Endometrial microvascular endothelial cells (primary cell): ENCODE data around the gene LARGE1. TPM values are rescaled to one million over a fixed set of nuclear protein-coding genes. Genes with fewer than 3 reads are reported as not detected.

Experiments
- in situ Hi-C: cut with HindIII; loops from 2 replicates; pipeline ENCODE4 v1.10.0; 2017; ENCODE audit warnings: low sequenced_read_pairs, low pct_unique_long_range_greater_than_20kb; ENCODE audit errors: inconsistent ontology term
- total RNA-seq: library from RNA; depleted of rRNA; stranded (reverse); fragments of >200 nt; gene quantifications from one replicate; pipeline ENCODE4 v1.2.3, GENCODE V29; 2015; ENCODE audit errors: inconsistent ontology term

The LARGE1 gene
- total RNA-seq, 1 donor from 2014 or later: 1.8 TPM

DNA sequence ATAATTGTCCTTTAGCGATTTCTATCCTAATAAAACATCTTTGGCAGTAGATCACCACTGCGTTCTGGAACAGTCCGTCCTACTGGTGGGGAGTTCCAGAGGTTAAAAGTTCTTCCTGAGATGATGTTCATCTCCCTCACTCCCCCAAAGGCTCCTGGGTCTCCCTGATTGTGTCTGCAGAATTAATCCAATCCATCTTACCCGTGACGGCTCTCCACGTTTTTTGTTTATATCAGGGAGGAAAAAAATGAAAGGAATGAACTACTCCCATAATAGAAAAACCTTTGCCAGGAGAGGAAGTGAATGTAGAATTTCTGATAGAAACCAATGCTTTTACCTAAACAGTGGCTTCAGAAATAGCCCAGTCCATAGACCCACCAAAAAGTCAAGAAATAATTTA, 81.6 kb downstream of the LARGE1 start:
- in situ Hi-C loops: no loop called here

DNA sequence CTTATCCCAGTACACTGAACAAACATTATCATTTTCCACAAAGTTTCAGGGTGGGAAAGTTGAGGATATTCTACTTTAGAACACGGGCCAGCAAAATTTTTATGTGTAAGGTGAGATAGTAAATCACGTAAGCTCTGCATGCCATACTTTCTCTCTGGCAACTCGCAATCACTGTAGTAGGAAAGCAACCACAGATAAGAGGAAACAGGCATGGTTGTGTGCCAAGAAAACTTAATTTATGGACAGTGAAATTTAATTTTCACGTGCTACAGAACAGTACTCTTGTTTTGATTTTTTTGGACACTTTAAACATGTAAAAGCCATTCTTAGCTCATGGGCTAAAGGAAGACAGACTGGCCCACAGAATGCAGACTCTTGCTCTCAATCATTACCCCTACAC, 82.5 kb downstream of the LARGE1 start:
- in situ Hi-C loops: no loop called here

DNA sequence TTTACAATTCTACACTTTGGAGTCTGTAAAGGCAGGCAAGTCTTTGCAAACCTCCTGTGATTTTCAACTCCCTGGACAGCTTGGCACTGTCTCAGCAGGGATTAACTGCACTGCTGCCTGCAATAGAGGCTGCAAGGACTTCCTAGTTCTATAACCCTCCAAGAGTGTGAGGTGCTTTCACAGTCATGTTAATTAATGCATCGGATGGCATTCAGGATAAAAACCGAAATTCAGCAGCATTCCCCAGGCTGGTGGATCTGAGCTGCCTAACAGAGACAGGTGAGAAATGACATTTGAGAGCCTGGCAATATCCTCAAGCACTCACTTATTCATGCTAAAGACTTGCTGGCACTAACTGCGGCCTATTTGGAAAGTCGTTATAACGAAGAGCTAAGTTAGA, 85.0 kb downstream of the LARGE1 start:
- in situ Hi-C loops: no loop called here

DNA sequence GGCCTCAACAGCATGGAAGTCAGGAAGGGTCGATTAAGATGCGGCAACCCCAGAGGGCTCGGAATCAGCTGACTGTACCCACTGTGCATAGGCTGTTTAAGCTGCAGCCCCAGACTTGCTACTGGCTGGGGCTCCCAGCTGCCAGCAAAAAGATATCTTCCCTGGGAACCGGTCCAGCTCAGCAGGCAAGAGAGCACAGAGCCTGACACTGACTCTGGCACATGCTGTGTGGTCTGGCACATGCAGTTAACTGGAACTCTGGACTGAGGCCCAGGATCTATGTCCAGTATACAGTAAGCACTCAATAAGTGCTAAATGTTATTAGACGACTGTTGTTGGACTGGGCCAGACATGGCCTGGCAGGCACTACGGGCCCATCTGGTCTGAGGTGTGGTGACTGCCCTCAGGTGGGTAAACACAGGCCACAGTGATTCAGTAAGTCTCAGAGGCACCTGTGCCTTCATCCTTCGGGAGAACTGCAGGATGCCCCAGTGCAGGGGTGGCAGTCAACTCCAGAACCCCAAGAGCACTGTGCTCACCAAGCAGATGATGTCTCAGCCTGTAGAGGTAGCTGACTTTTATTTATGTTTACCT, 87.6 kb downstream of the LARGE1 start:
- in situ Hi-C loops: no loop called here

DNA sequence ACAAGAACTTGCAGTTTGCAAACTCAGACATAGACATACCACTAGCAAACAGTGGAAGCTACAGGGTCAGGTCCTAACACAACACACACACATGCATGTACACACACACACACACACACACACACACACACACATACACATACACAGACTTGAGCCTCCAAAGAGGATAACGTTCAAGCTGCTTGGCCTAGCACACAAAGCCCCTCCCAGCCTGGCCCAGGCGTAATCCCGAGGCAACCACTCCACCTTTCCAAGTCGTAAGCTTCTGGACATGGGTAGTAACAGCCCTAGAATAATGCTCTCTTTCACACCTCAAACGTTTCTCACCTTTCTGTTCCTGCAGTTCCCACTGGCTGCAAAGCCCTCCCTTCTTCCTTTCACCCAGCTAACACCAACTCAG, 88.6 kb downstream of the LARGE1 start:
- in situ Hi-C loops: no loop called here

DNA sequence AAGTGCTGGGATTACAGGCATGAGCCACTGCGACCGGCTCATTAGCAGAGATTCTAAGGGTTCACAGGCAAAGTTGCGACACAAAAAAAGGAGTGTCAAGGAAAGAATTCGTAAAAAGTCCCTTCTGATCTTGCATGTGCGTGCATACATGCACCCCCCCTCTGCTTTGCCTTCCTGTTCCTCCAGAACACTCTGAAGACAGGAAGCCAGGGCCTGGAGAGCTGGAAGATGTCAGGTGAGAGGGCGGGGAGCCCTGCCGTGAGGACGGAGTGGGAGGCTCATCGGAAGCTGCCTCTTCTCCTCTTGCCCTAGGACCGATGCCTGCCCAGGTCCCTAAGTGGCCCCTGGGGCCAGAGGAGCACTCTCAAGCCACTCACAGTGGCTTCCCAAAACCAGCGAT, 89.1 kb downstream of the LARGE1 start:
- in situ Hi-C loops: no loop called here

DNA sequence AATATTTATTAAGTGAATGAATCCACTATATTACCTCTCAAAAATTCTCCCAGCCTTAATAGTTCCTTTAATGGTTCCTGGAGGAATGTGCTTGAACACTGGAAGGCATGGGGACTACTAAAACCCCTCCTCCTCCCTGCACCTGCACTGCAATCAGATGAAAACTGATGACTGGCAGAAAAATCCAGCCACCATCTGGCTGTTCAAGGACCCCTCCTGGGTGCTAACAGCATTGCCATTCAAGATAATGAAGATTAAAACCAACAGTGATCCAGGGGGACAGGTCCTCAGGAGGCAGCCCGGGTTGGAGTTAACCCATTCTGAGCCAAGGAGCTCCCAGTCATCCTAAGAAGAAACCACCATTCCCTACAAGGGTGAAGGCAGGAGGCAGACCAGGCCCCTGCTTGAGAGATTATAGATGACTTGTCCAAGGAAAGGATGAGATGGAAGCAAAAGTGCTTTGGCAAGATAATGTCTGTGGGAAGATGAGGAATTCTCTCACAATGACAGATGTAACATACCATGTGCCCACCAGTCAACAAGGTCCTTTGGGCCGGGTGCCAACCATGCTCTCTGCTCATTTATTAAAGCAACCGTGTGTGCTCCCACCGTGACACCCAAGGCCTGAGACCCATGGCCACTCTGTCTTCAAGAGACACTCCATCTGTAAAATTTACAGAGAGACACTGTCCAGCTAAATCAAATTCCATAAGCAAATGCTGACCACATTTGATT, 90.6 kb downstream of the LARGE1 start:
- in situ Hi-C loops: no loop called here

DNA sequence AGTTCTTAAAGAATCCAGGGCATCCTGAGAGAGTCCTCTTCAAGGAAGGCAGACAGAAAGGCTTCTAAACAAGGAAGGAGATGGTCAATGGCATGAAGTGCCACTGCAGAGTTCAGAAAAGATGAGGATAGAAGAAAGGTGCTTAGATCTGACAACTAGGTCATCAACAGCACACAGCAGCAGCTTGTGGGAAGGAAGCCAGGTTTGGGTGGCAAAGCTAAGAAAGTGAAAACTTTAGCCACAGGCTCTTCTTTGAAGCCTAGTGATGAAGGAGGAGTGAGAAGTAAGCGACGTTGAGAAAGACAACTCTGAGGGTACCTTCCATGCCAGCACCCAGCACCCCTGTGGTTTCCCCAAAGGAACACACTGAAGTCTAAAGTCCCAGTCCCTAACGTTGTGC, 92.0 kb downstream of the LARGE1 start:
- in situ Hi-C loops: no loop called here

DNA sequence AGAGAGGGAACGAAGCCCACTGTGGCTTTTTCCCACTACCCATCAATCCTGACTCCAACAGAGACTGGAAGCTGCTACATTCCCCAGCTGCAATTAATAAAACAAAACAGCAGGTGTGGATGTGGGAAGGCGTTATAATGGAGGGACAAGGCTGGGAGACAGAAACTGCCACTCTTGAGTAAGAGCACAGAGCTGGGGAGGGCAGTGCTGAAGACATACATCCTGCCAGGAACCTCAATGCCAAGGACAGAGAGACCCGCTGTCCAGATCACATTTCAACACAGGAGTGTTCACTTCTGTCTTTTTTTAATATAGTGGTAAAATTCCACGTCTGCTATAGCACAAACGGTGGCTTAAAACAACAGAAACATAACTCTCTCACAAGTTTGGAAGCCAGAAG, 94.5 kb downstream of the LARGE1 start:
- in situ Hi-C loops: no loop called here

DNA sequence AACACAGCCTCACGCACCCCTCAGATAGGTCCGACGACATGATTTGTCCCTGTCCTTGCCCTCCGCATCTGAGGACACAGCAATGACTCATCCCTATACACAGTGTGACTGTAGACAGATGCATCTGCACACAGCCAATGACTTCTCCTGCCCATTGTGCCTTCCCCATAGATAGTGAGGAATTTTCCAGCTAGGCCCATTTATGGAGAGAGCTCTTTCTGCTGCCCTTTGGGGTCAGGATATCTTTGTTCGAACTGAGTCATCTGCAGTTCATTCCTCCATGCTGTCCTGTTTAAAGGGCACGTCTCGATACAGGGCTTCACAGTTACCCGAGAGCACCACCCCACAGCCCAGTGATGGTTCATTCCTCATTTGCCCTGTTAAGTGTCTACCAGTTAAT, 96.7 kb downstream of the LARGE1 start:
- in situ Hi-C loops: no loop called here

DNA sequence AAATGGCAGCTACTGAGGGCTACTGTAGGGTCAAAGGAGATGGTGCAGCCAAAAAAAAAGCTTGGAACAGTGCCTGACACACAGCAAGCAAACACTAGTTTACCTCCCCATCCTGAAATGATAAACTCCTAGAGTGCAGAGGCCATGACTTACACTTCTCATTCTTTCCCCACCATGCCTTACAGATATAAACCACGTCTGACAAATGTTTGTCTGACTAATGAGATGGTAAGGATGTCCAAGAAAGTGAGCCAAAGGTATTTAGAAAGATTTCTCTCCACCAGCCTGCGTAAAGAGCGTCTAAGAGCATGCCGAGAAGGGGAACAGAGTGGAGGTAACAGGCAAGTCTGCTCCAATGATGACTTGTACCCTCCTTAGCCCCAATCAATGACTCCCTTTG, 99.0 kb downstream of the LARGE1 start:
- in situ Hi-C loops: no loop called here

DNA sequence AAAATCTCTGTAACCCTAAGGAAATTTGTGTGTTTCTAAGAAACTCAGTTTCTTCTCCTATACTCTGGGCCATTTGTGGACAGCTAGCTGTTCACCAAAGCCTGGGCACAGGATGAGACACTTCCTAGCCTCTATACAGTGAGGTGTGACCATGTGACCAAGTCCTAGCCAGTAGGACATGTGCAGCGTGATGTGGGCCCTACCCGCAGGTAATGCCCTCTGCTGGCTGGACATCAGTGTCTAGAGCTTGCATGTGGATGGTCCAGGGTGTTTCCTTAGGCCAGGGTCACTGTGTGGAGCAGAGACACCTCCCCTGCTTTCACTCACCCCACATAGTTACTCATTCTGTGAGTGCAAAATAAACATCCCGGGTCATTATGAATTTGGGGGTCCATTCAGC, 100.5 kb downstream of the LARGE1 start:
- in situ Hi-C loops: no loop called here

DNA sequence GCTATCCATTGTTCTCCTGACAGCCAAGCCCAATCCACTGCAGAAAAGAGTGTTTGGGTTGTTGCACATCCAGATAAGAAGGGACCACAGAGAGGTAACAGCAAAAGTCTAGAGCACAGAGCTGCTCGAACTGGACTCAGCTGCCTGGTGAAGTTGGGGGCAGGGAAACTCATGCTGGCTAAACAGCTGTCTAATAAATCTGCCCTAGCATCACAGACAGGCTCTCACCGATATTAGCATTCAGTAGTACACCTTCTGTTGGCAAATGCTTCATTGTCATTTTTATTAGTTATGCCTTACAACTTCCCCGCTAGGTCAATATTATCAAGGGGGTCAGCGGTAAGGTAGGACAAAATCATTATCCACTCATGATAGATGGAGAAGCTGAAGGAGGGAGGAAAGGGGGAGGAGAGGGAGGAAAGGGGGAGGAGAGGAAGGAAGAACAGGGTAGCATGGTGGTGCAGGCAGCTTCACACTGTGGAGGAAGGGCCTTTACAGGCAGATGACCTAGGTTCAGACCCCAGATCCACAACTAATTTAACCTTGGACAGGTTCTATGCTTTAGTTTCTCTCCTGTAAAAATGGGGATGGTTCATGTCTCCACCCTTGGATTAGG, 102.7 kb downstream of the LARGE1 start:
- in situ Hi-C loops: no loop called here

DNA sequence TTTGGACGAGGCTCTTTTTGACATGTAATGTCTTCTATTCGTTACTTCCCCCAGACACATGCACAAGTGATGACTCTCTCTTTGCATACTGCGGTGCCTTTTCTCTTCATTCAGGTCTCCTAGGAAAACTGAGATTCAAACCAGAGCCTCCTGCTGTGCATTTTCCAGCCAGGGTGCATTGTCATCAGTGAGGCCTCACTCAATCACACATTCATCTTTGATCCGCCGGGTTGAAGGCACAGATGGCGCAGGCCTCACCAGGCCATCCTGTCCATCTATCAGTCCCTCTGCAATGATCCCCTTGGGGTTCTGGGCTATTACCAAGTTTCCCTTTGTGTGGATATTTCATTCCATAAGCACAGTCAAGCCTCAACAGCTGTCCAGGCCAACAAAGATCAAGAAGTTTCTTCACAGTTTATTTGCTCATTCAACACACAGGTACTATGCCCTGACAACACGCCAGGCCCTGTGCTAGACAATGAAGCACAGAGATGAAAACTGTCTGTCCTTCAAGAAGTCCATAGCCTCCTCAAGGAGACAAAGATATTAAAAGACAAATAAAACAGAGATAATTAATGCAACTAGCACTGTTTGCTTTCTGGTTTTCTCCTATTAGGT, 107.8 kb downstream of the LARGE1 start:
- in situ Hi-C loops: no loop called here

DNA sequence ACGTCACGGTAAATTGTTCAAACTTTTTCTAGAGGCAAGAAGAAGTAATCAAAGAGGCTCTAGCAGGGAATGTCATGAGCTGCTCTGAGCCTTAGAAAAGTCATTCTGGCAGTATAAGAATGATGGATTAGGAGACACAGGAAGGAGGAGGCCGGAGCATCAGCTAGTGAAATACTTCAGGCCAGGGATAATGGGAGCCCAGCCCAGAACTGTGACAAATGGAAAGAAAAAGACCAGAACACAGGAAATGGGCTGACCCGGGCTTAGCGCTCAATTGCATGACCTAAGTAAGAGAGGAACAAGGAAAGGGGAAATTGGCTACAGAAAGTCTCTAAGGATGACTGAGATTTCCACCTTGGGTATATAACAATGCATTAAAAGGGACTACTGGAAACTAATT, 108.6 kb downstream of the LARGE1 start:
- in situ Hi-C loops: no loop called here

DNA sequence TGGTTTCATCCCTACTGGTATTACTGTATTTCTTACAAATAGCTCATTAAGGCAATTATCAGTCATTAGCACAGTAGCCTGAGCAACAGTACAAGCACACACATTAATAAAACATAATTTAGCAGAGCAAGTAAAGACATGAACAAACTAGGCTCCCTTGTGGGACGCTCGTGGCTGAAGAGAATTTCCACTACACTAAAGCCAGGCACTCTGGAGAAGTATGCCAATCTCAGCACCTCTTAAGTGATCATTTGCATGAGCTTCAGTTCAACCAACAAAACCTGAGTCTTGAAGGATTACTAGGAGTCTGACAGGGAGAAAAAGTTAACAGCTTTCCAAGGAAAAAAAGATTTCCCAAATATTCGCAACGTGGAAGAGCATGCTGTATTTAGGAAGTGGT, 109.1 kb downstream of the LARGE1 start:
- in situ Hi-C loops: no loop called here

DNA sequence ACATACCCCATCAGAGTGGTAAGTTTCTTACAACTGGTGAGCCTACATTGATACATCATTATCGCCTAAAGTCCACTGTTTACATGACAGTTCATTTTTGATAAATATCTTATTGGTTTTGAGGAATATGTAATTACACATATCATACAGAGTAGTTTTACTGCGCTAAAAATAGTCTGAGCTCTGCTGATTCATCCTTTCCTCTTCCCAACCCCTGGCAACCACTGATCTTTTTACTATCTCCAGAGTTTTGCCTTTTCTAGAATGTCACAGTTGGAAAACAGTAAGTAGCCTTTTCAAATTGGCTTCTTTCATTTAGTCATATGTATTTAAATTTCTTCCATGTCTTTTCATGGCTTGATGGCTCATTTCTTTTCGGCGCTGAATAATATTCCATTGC, 112.8 kb downstream of the LARGE1 start:
- in situ Hi-C loops: no loop called here

DNA sequence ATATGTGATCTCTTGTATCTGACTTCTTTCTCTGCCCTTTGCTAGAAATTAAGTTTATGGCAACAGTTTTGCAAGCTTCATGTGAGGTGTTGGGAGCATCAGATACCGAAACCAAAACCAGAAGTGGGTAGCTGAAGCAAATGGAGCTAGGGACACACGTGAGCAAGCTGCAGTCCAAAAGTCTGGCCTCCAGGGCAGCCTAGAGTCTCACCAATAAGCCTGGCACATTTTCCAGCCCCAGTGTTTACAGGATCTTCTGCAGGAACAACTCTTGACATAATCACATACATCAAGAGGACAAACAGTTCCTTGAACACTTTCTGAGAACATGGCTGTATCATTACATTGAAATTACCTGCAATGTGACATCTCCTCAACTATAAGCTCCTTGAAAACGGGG, 114.1 kb downstream of the LARGE1 start:
- in situ Hi-C loops: no loop called here

DNA sequence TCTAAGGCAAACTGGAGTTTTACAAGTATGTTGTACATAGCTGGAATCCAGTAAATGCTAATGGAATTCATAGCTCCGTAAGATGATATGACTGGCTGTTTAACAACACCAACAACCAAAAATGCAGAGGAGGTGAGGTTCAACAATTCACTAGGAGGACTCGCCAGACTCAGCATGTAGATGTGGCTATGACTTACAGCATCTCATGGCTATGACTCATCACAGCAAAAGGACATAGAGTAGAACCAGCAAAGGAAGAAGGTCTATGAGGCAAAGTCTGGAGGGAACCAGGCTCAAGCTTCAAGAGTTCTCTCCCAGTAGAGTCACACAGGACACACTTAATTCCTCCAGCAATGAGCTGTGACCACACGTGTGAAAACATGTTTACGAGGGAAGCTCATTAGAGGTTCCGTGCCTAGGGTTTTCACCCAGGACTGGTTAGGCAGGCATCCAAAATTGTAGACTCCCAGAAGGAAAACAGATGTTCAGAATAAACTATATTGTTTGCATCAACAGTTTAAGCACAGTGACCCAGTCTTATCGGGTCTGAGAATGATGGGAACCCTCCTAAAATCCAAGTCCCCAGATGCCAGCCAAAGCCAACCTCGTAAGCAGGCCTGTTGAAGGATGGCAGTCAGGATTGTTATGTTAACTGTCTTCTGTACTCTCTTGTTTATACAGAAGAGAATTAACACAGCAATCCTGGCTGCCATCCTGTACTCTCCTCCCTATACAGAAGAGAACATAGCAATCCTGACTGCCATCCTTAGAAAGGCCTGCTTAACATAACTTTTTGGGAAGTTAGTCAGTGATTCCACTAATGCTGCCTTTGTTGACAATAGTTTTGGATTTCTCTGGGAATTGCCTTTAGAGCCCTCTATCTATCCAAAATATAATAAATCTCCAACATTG, 116.6 kb downstream of the LARGE1 start:
- in situ Hi-C loops: no loop called here
